HCT116 (cell line): ENCODE measurements around the gene C4BPA. TPM values are rescaled to one million over a fixed set of nuclear protein-coding genes. Genes with fewer than 3 reads are reported as not detected.

ENCODE experiments used
- ATAC-seq: fragments of 200-7000 bp; cut with Tn5 transposase; 2 replicates; pipeline ENCODE4 v1.9.1; 2020; ENCODE audit warnings: mild to moderate bottlenecking, moderate library complexity
- BruUV-seq: library from RNA; stranded (reverse); fragments of 400-500 nt; replicated peaks from 2 replicates; lab custom pipeline; 2021; lab: Mats Ljungman, UMichigan
- CTCF ChIA-PET: fragments of 300-600 bp; sonication (Branson Sonifier 250); formaldehyde crosslinking; loops from one replicate; lab custom pipeline; 2021; ENCODE audit warnings: antibody characterized with exemption; lab: Charles Lee
- POLR2A ChIA-PET: fragments of 300-600, 350-600 bp; sonication (Branson Sonifier 250); formaldehyde crosslinking; loops from one replicate; lab custom pipeline; 2021; ENCODE audit warnings: antibody characterized with exemption; lab: Charles Lee
- RAD21 ChIA-PET, 2 experiments: fragments of 300-600 bp; sonication (Branson Sonifier 250); formaldehyde crosslinking; loops; one replicate each; lab custom pipeline; 2023; ENCODE audit warnings: low total read pairs in 2 of 2; ENCODE audit not compliant: uncharacterized antibody in 2 of 2, unreplicated experiment in 2 of 2, low non-redundant PET in 1 of 2; lab: Charles Lee
- DNase-seq: peaks from one replicate; pipeline ENCODE4 v3.0.0-alpha.2; 2010; ENCODE audit warnings: low read depth, low spot score
- H2AFZ ChIP-seq: fragments of 200-600 bp; shearing (Covaris generic), sonication (generic); 2 replicates; pipeline ENCODE4 v1.6.1; 2017; ENCODE audit warnings: low read depth, mixed run types, mixed read lengths, antibody characterized with exemption, low read length; ENCODE audit not compliant: poor library complexity, severe bottlenecking
- H3K27ac ChIP-seq: 2 replicates; pipeline ENCODE4 v1.5.1; 2012; ENCODE audit warnings: low read depth, low read length
- H3K27me3 ChIP-seq: fragments of 200-600 bp; sonication (generic); 2 replicates; pipeline ENCODE4 v1.6.1; 2016; ENCODE audit warnings: mixed run types, low read length, mixed read lengths; ENCODE audit not compliant: insufficient read depth
- H3K36me3 ChIP-seq, 2 experiments: fragments of 200-500 bp in 1 of 2; fragments of 200-600 bp in 1 of 2; sonication (Bioruptor generic) in 1 of 2; sonication (generic) in 1 of 2; 2 replicates each; pipeline versions ENCODE4 v1.5.1 to v1.6.1; 2014 to 2016; ENCODE audit warnings: low read length in 2 of 2, inconsistent platforms in 1 of 2, mixed read lengths in 1 of 2, mixed run types in 1 of 2; ENCODE audit not compliant: insufficient read depth in 2 of 2, control insufficient read depth in 1 of 2
- H3K4me1 ChIP-seq, 2 experiments: fragments of 200-600 bp in 1 of 2; sonication (generic) in 1 of 2; 2 replicates each; pipeline versions ENCODE4 v1.5.1 to v1.6.1; 2012 to 2017; ENCODE audit warnings: low read length in 2 of 2, inconsistent platforms in 1 of 2, mild to moderate bottlenecking in 1 of 2, mixed read lengths in 1 of 2, mixed run types in 1 of 2, moderate library complexity in 1 of 2; ENCODE audit not compliant: insufficient read depth in 2 of 2, control insufficient read depth in 1 of 2
- H3K4me2 ChIP-seq: fragments of 200-600 bp; sonication (generic); 2 replicates; pipeline ENCODE4 v1.6.1; 2017; ENCODE audit warnings: mixed run types, low read length, mixed read lengths
- H3K4me3 ChIP-seq, 2 experiments: fragments of 200-600 bp in 1 of 2; sonication (generic) in 1 of 2; replicated peaks in 1 of 2; 2 replicates each; pipeline ENCODE4 v1.5.1; 2011 to 2016; ENCODE audit warnings: low read length in 2 of 2, control low read depth in 1 of 2, low read depth in 1 of 2, mild to moderate bottlenecking in 1 of 2, mixed read lengths in 1 of 2, mixed run types in 1 of 2
- H3K79me2 ChIP-seq: fragments of 200-600 bp; sonication (generic); 2 replicates; pipeline ENCODE4 v1.6.1; 2017; ENCODE audit warnings: mild to moderate bottlenecking, mixed run types, low read length, moderate library complexity, mixed read lengths; ENCODE audit not compliant: insufficient read depth
- H3K9ac ChIP-seq: fragments of 200-600 bp; sonication (generic); 2 replicates; pipeline ENCODE4 v1.6.1; 2016; ENCODE audit warnings: low read length, mixed read lengths
- H3K9me2 ChIP-seq: fragments of 200-600 bp; sonication (generic), shearing (Covaris generic); 2 replicates; pipeline ENCODE4 v1.6.1; 2017; ENCODE audit warnings: mixed run types, mild to moderate bottlenecking, moderate library complexity; ENCODE audit not compliant: insufficient read depth
- H3K9me3 ChIP-seq, 2 experiments: fragments of 200-500 bp in 1 of 2; fragments of 200-600 bp in 1 of 2; sonication (Bioruptor generic) in 1 of 2; sonication (generic) in 1 of 2; 2 replicates each; pipeline ENCODE4 v1.6.1; 2014 to 2017; ENCODE audit warnings: low read length in 2 of 2, mixed read lengths in 2 of 2, inconsistent platforms in 1 of 2, low read depth in 1 of 2, mild to moderate bottlenecking in 1 of 2, mixed run types in 1 of 2, moderate library complexity in 1 of 2; ENCODE audit not compliant: control insufficient read depth in 1 of 2, insufficient read depth in 1 of 2
- H4K20me1 ChIP-seq: fragments of 200-600 bp; sonication (generic), shearing (Covaris generic); 2 replicates; pipeline ENCODE4 v1.6.1; 2017; ENCODE audit warnings: mixed run types, mild to moderate bottlenecking, moderate library complexity; ENCODE audit not compliant: insufficient read depth
- ELF1 ChIP-seq: IDR thresholded peaks from 2 replicates; pipeline ENCODE4 v1.6.1; 2012; ENCODE audit warnings: low read depth, borderline replicate concordance
- EZH2 ChIP-seq: fragments of 200-600 bp; sonication (generic); IDR thresholded peaks from 2 replicates; pipeline ENCODE4 v1.6.1; 2017; ENCODE audit warnings: antibody characterized with exemption, mixed run types
- FOSL1 ChIP-seq: IDR thresholded peaks from 2 replicates; pipeline ENCODE4 v1.6.1; 2012; ENCODE audit warnings: low read depth
- POLR2AphosphoS5 ChIP-seq: IDR thresholded peaks from 2 replicates; pipeline ENCODE4 v1.6.1; 2011; ENCODE audit warnings: mild to moderate bottlenecking, low read depth, low read length, moderate library complexity
- SRF ChIP-seq: IDR thresholded peaks from 2 replicates; pipeline ENCODE4 v1.6.1; 2012; ENCODE audit warnings: low read depth
- TCF7L2 ChIP-seq: IDR thresholded peaks from 2 replicates; pipeline ENCODE4 v1.7.0; 2011; ENCODE audit warnings: borderline replicate concordance, inconsistent platforms; ENCODE audit not compliant: insufficient read depth, insufficient read length; ENCODE audit errors: extremely low read depth
- YY1 ChIP-seq: IDR thresholded peaks from 2 replicates; pipeline ENCODE4 v1.6.1; 2011; ENCODE audit warnings: low read length, low read depth, moderate library complexity, mild to moderate bottlenecking; ENCODE audit not compliant: insufficient replicate concordance; ENCODE audit errors: extremely low read depth
- intact Hi-C: fragments of 100-400 bp; cut with micrococcal nuclease; formaldehyde crosslinking; loops from 2 replicates; pipeline ENCODE4 v1.10.0; 2022
- total RNA-seq: library from RNA; stranded (reverse); gene quantifications from one replicate; pipeline ENCODE4 v1.2.1, GENCODE V29; 2021; ENCODE audit not compliant: unreplicated experiment
- TF ChIP-seq, protein P1 (sequence below): IDR thresholded peaks from 2 replicates; pipeline ENCODE4 v1.6.1; 2011; ENCODE audit warnings: mild to moderate bottlenecking, low read length, moderate library complexity; ENCODE audit not compliant: insufficient replicate concordance; ENCODE audit errors: extremely low read depth
- TF ChIP-seq, protein P2 (sequence below), 3 experiments: fragments of 200-600 bp in 1 of 3; sonication (generic) in 1 of 3; IDR thresholded peaks in 2 of 3; conservative IDR thresholded peaks in 1 of 3; 2 replicates each; pipeline ENCODE4 v1.5.1; 2012 to 2017; ENCODE audit warnings: low read depth in 2 of 3, low read length in 2 of 3, antibody characterized with exemption in 1 of 3, borderline replicate concordance in 1 of 3, control low read depth in 1 of 3, mild to moderate bottlenecking in 1 of 3, mixed read lengths in 1 of 3, mixed run types in 1 of 3, moderate library complexity in 1 of 3; ENCODE audit not compliant: insufficient read depth in 1 of 3
- TF ChIP-seq, protein P3 (sequence below): IDR thresholded peaks from 2 replicates; pipeline ENCODE4 v1.6.1; 2012

Gene C4BPA
- total RNA-seq, 1 experiment from 2014 or later, result 0.32 TPM

DNA sequence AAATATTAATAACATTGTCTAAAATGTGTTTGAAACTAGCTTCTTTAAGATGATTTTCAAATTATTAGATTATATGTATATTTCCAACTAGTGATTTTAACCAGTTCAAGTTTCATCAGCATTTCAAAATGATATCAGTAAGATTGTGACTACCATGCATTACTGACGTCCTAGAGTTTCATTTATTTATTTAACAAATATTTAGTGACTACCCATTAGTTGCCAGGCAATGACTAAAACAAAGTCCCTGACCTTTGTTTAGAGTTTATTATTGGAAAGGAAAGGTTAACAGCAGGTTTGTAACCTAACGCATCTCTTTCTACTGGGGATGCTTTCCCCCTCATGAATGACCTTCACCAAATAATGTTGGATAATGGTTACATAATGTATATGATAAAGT, 22.9 kb upstream of the C4BPA start:
- H4K20me1 ChIP-seq, result no peaks in the 10 kb centered on the region
- peaks cover 0 to 4% of the 10 kb centered on the region in 2 experiments; a peak in 2 of 4 replicates for H3K4me1 ChIP-seq
- DNase-seq (no peak), ATAC-seq (no peak)
- H3K27me3 ChIP-seq, result 0 out of 2 replicates have a peak, but pooled peaks cover 3% of the 10 kb centered on the region
- H3K4me2 ChIP-seq, result no peak overlapping the region
- H3K27ac ChIP-seq, result no peak overlapping the region
- H3K9ac ChIP-seq, result no peak overlapping the region
- no peaks in the 10 kb centered on the region for H3K36me3 ChIP-seq
- H2AFZ ChIP-seq, result no peak overlapping the region
- H3K9me3 ChIP-seq, result no peaks in the 10 kb centered on the region
- RAD21 ChIA-PET, result no interaction called here
- TF ChIP-seq EZH2 (no peak), TCF7L2 (no peak), YY1 (no peak), SRF (no peak), FOSL1 (no peak), POLR2AphosphoS5 (no peak), ELF1 (no peak)
- TF ChIP-seq, protein P1, sequence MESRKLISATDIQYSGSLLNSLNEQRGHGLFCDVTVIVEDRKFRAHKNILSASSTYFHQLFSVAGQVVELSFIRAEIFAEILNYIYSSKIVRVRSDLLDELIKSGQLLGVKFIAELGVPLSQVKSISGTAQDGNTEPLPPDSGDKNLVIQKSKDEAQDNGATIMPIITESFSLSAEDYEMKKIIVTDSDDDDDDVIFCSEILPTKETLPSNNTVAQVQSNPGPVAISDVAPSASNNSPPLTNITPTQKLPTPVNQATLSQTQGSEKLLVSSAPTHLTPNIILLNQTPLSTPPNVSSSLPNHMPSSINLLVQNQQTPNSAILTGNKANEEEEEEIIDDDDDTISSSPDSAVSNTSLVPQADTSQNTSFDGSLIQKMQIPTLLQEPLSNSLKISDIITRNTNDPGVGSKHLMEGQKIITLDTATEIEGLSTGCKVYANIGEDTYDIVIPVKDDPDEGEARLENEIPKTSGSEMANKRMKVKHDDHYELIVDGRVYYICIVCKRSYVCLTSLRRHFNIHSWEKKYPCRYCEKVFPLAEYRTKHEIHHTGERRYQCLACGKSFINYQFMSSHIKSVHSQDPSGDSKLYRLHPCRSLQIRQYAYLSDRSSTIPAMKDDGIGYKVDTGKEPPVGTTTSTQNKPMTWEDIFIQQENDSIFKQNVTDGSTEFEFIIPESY, result no peak
- TF ChIP-seq, protein P2, sequence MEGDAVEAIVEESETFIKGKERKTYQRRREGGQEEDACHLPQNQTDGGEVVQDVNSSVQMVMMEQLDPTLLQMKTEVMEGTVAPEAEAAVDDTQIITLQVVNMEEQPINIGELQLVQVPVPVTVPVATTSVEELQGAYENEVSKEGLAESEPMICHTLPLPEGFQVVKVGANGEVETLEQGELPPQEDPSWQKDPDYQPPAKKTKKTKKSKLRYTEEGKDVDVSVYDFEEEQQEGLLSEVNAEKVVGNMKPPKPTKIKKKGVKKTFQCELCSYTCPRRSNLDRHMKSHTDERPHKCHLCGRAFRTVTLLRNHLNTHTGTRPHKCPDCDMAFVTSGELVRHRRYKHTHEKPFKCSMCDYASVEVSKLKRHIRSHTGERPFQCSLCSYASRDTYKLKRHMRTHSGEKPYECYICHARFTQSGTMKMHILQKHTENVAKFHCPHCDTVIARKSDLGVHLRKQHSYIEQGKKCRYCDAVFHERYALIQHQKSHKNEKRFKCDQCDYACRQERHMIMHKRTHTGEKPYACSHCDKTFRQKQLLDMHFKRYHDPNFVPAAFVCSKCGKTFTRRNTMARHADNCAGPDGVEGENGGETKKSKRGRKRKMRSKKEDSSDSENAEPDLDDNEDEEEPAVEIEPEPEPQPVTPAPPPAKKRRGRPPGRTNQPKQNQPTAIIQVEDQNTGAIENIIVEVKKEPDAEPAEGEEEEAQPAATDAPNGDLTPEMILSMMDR (IDR thresholded peaks at IDR 0.05 in 2 of 3, conservative IDR thresholded peaks at IDR 0.05 in 1 of 3; ENCODE audit: borderline replicate concordance in 1 of 3, insufficient read depth in 1 of 3, low read depth in 2 of 3, low read length in 2 of 3), result no peak
- TF ChIP-seq, protein P3, sequence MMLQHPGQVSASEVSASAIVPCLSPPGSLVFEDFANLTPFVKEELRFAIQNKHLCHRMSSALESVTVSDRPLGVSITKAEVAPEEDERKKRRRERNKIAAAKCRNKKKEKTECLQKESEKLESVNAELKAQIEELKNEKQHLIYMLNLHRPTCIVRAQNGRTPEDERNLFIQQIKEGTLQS, result no peak
- CTCF ChIA-PET, result interaction anchor here (1.1 to 4.8 kb wide), 3 partner anchors 99 to 419 kb away, joined by 3 to 33 read pairs (median 19); no protein-coding TSS in a partner anchor
- H3K9me2 ChIP-seq, result no peaks in the 10 kb centered on the region
- H3K4me3 ChIP-seq, result no peak overlapping the region
- intact Hi-C loops, result loop anchor here (10.0 kb wide), 1 partner anchor 594 kb away; no protein-coding TSS in a partner anchor
- H3K79me2 ChIP-seq, result no peaks in the 10 kb centered on the region
- no TSS peak for BruUV-seq
- POLR2A ChIA-PET, result no interaction called here
